GM19324 (cell line): ENCODE measurements around the gene PVALEF.

Experiments
- ATAC-seq: cut with Tn5 transposase; IDR thresholded peaks from one replicate; pipeline ENCODE4 v1.9.1; 2021; ENCODE audit warnings: mild to moderate bottlenecking, moderate library complexity; ENCODE audit not compliant: unreplicated experiment, low FRiP score

PVALEF gene

GRCh38 chr17:81231766-81232581 lies 66.7 kb downstream of the PVALEF start:
- no peak for ATAC-seq
